PFSK-1 (cell line): ENCODE data around the gene CFAP299.

Source experiments
- FOXP2 ChIP-seq: optimal IDR thresholded peaks from 2 replicates; pipeline ENCODE3; 2011; ENCODE audit warnings: borderline replicate concordance, control low read depth, inconsistent platforms; ENCODE audit not compliant: insufficient read depth; ENCODE audit errors: extremely low read length, extremely low read depth
- POLR2AphosphoS5 ChIP-seq: IDR thresholded peaks from 2 replicates; pipeline ENCODE4 v1.6.1; 2012; ENCODE audit warnings: low read depth, mild to moderate bottlenecking, control low read depth, low read length, moderate library complexity
- REST ChIP-seq, 2 experiments: IDR thresholded peaks; 2 replicates each; pipeline versions ENCODE4 v1.6.1 to v1.8.0; 2011 to 2012; ENCODE audit warnings: low read depth in 2 of 2, low read length in 2 of 2, control low read depth in 1 of 2, inconsistent platforms in 1 of 2, mild to moderate bottlenecking in 1 of 2, moderate library complexity in 1 of 2; ENCODE audit not compliant: insufficient read depth in 1 of 2
- SIN3A ChIP-seq: IDR thresholded peaks from 2 replicates; pipeline ENCODE4 v1.6.1; 2012; ENCODE audit warnings: mild to moderate bottlenecking, low read length, moderate library complexity, borderline replicate concordance; ENCODE audit not compliant: insufficient read depth
- TAF1 ChIP-seq: IDR thresholded peaks from 2 replicates; pipeline ENCODE4 v1.6.1; 2012; ENCODE audit warnings: low read length, control low read depth, borderline replicate concordance; ENCODE audit not compliant: insufficient read depth

The CFAP299 gene

GRCh38 chr4:80343887-80344286, 8.4 kb downstream of the CFAP299 start:
- TF ChIP-seq REST (IDR thresholded peaks at IDR 0.05; ENCODE audit: insufficient read depth in 1 of 2, low read depth in 2 of 2, low read length in 2 of 2) = no peak
- no peak for TF ChIP-seq SIN3A
- no peak for TF ChIP-seq POLR2AphosphoS5
- TF ChIP-seq FOXP2 = no peak
- TF ChIP-seq TAF1 = no peak

GRCh38 chr4:80360084-80360483, 24.6 kb downstream of the CFAP299 start:
- no peak for TF ChIP-seq FOXP2
- TF ChIP-seq TAF1 = no peak
- no peak for TF ChIP-seq SIN3A
- no peak for TF ChIP-seq POLR2AphosphoS5
- no peak for TF ChIP-seq REST (IDR thresholded peaks at IDR 0.05; ENCODE audit: insufficient read depth in 1 of 2, low read depth in 2 of 2, low read length in 2 of 2)

- TF ChIP-seq SIN3A (no peak), FOXP2 (no peak), POLR2AphosphoS5 (no peak), REST (IDR thresholded peaks at IDR 0.05; ENCODE audit: insufficient read depth in 1 of 2, low read depth in 2 of 2, low read length in 2 of 2) (no peak), TAF1 (no peak)
Observed at GRCh38 chr4:80360900-80361299, 25.4 kb downstream of the CFAP299 start.

GRCh38 chr4:80361329-80361900, 25.9 kb downstream of the CFAP299 start:
- TF ChIP-seq REST (IDR thresholded peaks at IDR 0.05; ENCODE audit: insufficient read depth in 1 of 2, low read depth in 2 of 2, low read length in 2 of 2) = no peak
- no peak for TF ChIP-seq POLR2AphosphoS5
- TF ChIP-seq FOXP2 = no peak
- TF ChIP-seq SIN3A = no peak
- TF ChIP-seq TAF1 = no peak
